HG02840 (cell line): ENCODE results near the gene PARD6B.
"Not testable (repeated sequence)": the region's sequence is repeated elsewhere in the genome, so short reads cannot be mapped to it uniquely, and the experiment has no call there.

Source experiments
- ATAC-seq: cut with Tn5 transposase; IDR thresholded peaks from one replicate; pipeline ENCODE4 v1.9.1; 2021; ENCODE audit warnings: mild to moderate bottlenecking, moderate library complexity, moderate number of reproducible peaks; ENCODE audit not compliant: unreplicated experiment, low FRiP score

Gene PARD6B

GRCh38 chr20:50743087-50743486 is 11.7 kb downstream of the PARD6B start:
- no peak for ATAC-seq

GRCh38 chr20:50744143-50744792 is 12.9 kb downstream of the PARD6B start:
- ATAC-seq = no peak

- ATAC-seq = no peak
Measured at GRCh38 chr20:50745634-50746137, 14.3 kb downstream of the PARD6B start.

- ATAC-seq = no peak
Measured at GRCh38 chr20:50746138-50746940, 15.0 kb downstream of the PARD6B start.

- no peak for ATAC-seq
Measured at GRCh38 chr20:50747275-50747674, 15.9 kb downstream of the PARD6B start.

- ATAC-seq = no peak
Measured at GRCh38 chr20:50750145-50750671, 18.8 kb downstream of the PARD6B start.

- no peak for ATAC-seq
Measured at GRCh38 chr20:50753152-50753551, 21.8 kb downstream of the PARD6B start.

- no peak for ATAC-seq
Measured at GRCh38 chr20:50754420-50754819, 23.0 kb downstream of the PARD6B start.

- ATAC-seq = no peak
Measured at GRCh38 chr20:50756447-50756846, 25.1 kb downstream of the PARD6B start.

GRCh38 chr20:50758469-50758868 is 27.1 kb downstream of the PARD6B start:
- ATAC-seq = no peak

- ATAC-seq = no peak
Measured at GRCh38 chr20:50758992-50759391, 27.6 kb downstream of the PARD6B start.

GRCh38 chr20:50759678-50760077 is 28.3 kb downstream of the PARD6B start:
- ATAC-seq = no peak

GRCh38 chr20:50762045-50762422 is 30.7 kb downstream of the PARD6B start:
- no peak for ATAC-seq

- no peak for ATAC-seq
Measured at GRCh38 chr20:50762435-50763220, 31.2 kb downstream of the PARD6B start.

GRCh38 chr20:50763550-50764458 is 32.4 kb downstream of the PARD6B start:
- not testable (repeated sequence) for ATAC-seq

GRCh38 chr20:50765251-50765650 is 33.9 kb downstream of the PARD6B start:
- not testable (repeated sequence) for ATAC-seq

GRCh38 chr20:50765674-50766073 is 34.3 kb downstream of the PARD6B start:
- ATAC-seq = no peak

- not testable (repeated sequence) for ATAC-seq
Measured at GRCh38 chr20:50766955-50767809, 35.8 kb downstream of the PARD6B start.

- not testable (repeated sequence) for ATAC-seq
Measured at GRCh38 chr20:50768991-50769390, 37.6 kb downstream of the PARD6B start.
